DMS114 treated with DMSO at 0.1 percent for 48 hours (cell line): ENCODE measurements around the gene JARID2.

Experiments used
- DNase-seq: peaks from one replicate; lab custom pipeline; 2025; ENCODE audit not compliant: unreplicated experiment; lab: John Stamatoyannopoulos, UW

The JARID2 gene

GRCh38 chr6:15501826-15502445, 256.1 kb downstream of the JARID2 start:
- no peak for DNase-seq

DNA sequence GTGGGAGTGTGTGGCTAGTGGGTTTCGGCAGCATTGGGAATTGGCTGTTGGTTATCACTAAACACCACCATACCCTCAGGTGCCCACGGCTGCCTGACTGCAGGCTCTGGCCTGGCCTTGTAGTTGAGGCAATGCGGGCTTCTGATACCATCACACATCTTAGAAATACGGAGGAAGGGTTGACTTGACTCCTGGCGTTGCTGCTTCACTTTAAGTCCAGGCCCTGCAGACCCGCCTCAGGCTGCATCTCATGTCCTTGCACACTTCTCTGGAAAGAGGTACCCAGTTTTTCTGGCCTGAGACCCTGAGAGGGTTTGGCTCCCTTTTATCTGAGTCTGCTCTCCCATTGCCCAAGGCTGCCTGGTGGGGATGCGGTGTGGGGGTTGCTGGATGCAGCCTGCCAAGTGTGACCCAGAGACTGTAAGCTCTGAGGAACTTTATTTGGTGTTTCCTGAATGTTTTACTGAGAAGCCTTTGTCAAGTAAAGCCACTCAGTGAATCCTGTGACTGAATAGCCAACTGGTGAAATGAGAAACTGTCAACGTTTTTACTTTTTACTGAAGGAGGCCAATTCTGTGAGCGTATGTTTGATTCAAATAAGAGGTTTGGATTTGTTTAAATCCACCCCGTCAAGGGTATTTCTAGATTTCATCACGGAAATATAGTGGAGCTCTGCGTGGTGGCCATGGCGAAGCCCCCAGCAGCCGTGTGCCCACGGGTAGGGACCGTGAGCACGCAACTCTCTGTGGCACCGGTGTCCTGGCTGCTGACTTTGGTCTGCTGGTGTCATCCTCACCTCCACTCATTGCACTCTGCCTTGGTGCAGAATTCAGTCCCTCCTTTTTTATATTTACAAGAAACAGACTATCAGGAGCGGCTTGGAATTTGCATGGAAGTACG, 256.8 kb downstream of the JARID2 start:
- no peak for DNase-seq

- DNase-seq = no peak
Measured at GRCh38 chr6:15503346-15503680, 257.4 kb downstream of the JARID2 start.

DNA sequence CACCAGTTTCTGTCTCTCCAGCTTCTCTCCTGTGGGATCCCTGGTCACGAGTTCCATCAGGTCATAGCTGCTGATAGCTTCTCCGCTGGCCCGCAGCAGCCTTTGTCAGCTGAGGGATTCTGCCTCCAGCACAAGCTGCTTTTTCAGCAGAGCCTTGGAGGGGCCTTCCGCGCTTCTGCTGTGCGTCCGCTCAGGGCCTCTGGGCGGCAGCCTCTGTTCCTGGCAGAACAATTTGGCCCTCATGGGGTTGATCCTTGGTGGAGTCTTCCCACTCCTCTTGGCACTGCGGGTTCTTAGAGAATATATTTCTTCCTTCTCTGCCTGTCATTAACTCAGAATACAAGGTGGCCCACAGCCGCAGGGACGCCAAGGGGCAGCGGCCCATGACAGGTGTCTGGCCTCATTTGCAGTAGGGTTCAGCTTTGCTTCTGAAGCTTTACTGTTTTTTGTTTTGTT, 258.2 kb downstream of the JARID2 start:
- DNase-seq = no peak

GRCh38 chr6:15504581-15505350, 258.9 kb downstream of the JARID2 start:
- DNase-seq = no peak

- DNase-seq = no peak
Measured at GRCh38 chr6:15505463-15505918, 259.6 kb downstream of the JARID2 start.

GRCh38 chr6:15506066-15506465, 260.2 kb downstream of the JARID2 start:
- no peak for DNase-seq

- DNase-seq = no peak
Measured at GRCh38 chr6:15507221-15507620, 261.4 kb downstream of the JARID2 start.

DNA sequence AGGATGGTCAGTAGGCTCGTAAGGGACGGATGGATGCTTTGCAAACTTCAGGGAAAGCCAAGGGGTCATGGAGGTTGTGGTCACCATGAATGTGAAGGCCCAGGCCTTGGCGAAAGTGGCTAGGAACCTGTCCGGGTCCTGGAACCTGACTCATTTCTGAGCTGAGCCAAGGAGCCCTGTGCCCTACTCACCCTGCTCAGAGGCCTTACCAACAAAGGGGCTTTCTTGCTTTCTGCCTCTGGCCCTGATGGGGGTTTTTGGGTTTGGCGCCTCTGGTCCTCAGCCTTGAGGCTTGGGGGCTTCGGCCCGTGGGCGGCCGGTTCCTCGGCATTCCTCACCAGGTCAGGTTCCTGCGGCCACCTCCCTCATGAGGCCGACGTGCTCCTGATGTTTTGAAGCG, 261.9 kb downstream of the JARID2 start:
- DNase-seq = no peak

GRCh38 chr6:15508441-15508871, 262.6 kb downstream of the JARID2 start:
- DNase-seq = no peak

GRCh38 chr6:15508931-15509330, 263.1 kb downstream of the JARID2 start:
- DNase-seq = no peak

DNA sequence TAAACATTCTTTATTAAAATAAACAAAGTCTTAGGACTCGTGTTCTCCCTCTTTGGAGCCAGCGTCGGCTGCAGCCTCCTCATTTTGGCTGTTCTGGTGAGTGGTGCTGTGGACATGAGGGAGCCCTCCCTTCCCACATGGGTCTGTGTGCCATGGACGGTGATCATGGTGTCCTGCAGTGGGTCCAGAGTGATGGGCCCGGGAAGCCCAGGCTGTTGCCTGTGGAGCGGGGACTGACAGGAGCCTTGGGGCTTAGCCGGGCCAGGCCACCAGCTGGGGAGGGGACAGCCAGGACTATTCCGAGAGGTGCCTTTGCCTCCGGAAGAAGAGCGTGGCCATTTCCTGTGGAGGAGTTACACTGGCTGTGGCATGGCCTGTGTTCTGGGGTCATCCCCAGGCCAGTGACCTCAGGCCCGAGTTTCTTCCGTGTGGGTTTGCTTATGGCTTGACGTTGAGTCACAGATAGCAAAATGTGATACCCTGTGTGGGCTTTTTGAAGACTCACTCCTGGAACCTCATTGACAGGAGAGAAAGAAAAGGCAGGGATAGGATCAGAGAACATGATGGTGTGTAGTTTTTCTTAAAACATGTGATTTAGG, 263.6 kb downstream of the JARID2 start:
- no peak for DNase-seq

- no peak for DNase-seq
Measured at GRCh38 chr6:15510121-15510520, 264.3 kb downstream of the JARID2 start.

DNA sequence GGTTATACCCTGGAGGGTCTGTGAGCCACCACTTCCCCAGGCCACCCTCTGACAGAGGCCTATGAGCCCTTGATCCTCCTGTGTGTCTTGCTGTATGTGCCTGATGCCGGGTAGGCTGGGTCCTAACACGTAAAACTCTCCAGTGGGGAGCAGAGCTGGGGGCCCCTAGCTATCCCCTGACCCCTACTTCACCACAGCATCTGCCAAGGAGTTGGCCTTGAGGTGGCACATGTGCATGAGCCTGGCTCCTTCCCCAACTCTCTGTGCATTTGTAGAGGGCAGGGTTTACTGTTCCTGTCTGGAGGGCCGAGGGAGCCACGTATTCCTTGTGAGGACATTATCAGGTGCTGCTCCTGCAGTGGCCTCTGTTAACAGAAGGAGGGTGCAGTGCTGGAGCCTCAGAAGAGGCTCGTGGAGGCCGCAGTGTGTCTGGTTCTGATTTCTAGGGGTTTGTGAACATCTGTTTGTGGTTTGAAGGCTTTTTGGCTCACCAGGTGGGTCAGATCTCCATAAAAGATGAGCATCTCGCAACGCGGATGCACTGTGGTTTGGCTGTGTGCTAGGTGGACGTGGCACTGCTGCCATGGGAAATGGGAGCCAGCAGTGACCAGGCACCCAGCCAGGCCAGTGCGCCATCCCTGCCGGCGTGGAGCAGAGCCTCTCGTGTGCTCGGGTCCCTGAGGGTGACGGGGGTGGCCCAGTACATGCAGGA, 264.8 kb downstream of the JARID2 start:
- DNase-seq = no peak

DNA sequence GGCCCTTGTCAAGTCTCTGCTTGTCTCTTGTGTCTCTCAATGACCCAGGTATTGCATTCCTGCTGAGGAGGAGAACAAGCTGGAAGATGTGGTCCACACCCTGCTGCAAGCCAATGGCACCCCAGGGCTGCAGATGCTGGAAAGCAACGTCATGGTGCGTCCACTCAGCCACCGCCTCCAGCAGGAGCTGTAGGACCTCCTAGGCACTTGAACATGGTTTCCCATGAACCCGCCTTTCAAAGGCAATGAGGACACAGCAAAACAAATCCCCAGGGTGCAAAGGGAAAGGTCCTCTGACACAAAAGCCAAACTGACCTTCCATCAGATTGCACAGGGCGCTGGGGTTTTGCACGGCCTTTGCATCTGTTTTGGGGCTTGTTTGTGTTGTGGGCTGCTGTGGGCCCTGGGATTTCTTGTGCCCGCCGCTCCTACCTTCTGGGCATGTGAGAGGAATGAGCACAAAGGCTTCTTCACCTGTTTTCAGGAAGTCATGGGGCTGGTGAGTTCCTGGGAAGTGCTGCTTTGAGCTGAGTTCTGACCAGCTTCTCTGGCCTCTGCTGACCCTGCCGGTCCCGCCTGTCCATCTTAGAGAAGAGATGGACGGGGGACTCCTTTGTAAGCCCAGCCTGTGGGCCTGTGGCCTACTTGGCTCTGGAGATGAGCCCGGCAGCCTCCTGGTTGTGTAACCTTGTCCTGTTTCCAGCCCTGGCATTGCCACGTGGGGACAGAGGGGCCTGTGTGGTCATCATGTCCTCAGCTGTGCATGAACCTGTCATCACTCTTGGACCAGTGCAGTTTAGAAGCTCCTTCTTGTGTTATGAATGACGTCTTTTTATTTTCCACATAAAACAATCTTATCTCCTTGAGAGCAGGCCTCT, 265.6 kb downstream of the JARID2 start:
- DNase-seq = no peak

GRCh38 chr6:15512126-15512525, 266.3 kb downstream of the JARID2 start:
- no peak for DNase-seq

GRCh38 chr6:15512721-15513120, 266.9 kb downstream of the JARID2 start:
- DNase-seq = no peak

DNA sequence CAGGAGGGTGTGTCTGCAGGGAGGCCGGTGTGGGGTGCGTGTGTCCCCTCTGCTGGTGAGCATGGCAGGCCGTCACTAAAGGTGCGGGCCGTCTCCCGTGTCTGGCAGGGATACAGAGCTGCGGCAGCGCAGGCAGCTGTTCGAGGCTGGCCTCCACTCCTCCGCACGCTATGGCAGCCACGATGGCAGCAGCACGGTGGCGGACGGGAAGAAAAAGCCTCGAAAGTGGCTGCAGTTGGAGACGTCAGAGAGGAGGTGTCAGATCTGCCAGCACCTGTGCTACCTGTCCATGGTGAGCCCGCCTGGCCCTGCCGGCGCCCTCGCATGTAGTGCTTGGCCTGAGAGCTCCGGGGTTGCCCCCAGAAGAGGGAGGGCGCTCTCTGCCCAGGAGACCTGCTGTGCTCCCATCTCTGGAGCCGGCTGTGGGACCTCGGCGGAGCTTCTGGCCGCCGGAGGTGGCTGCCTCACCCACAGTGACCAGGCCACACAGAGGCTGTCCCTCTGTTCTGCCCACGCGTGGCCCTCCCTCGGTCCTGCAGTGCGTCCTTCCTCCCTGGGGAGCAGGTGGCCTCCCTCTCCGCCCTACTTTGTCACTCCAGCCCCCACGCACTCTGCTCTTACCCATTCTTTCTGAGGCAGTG, 267.4 kb downstream of the JARID2 start:
- DNase-seq = no peak
